Mesenchymal stem cell (in vitro differentiated cells and primary cell): ENCODE data around the gene PHOSPHO1.
"Not testable (repeated sequence)": the region's sequence is repeated elsewhere in the genome, so short reads cannot be mapped to it uniquely, and the experiment has no call there.

Experiments
- DNase-seq: peaks from one replicate; pipeline ENCODE4 v3.0.0-alpha.2; 2013
- H2AFZ ChIP-seq: one replicate; pipeline ENCODE4 v1.6.1; 2013; ENCODE audit warnings: low read depth, mild to moderate bottlenecking, control low read depth, inconsistent platforms, low read length, moderate library complexity
- H2AK5ac ChIP-seq: 2 replicates; pipeline ENCODE4 v1.6.1; 2013; ENCODE audit warnings: low read length, moderate library complexity, mild to moderate bottlenecking, inconsistent platforms; ENCODE audit not compliant: severe bottlenecking
- H2BK120ac ChIP-seq: one replicate; pipeline ENCODE4 v1.6.1; 2013; ENCODE audit warnings: low read depth, mild to moderate bottlenecking, inconsistent platforms, low read length, moderate library complexity
- H2BK12ac ChIP-seq, 2 experiments: one replicate each; pipeline ENCODE4 v1.6.1; 2013; ENCODE audit warnings: inconsistent platforms in 2 of 2, low read length in 2 of 2, mild to moderate bottlenecking in 2 of 2, moderate library complexity in 2 of 2, control low read depth in 1 of 2
- H2BK15ac ChIP-seq: one replicate; pipeline ENCODE4 v1.6.1; 2013; ENCODE audit warnings: mild to moderate bottlenecking, low read depth, inconsistent platforms; ENCODE audit not compliant: poor library complexity, severe bottlenecking
- H2BK5ac ChIP-seq: 2 replicates; pipeline ENCODE4 v1.6.1; 2013; ENCODE audit warnings: low read depth, mild to moderate bottlenecking, low read length, control low read depth, inconsistent platforms; ENCODE audit not compliant: poor library complexity, severe bottlenecking
- H3K14ac ChIP-seq, 2 experiments: one replicate each; pipeline ENCODE4 v1.6.1; 2013; ENCODE audit warnings: inconsistent platforms in 2 of 2, low read length in 2 of 2, control low read depth in 1 of 2, mild to moderate bottlenecking in 1 of 2, moderate library complexity in 1 of 2
- H3K18ac ChIP-seq, 2 experiments: one replicate each; pipeline ENCODE4 v1.6.1; 2013; ENCODE audit warnings: inconsistent platforms in 2 of 2, low read length in 2 of 2, control low read depth in 1 of 2, low read depth in 1 of 2, mild to moderate bottlenecking in 1 of 2
- H3K23ac ChIP-seq, 2 experiments: one replicate each; pipeline ENCODE4 v1.6.1; 2013; ENCODE audit warnings: inconsistent platforms in 2 of 2, low read length in 2 of 2, mild to moderate bottlenecking in 2 of 2, moderate library complexity in 2 of 2, control low read depth in 1 of 2
- H3K27ac ChIP-seq: 2 replicates; pipeline ENCODE4 v1.5.1; 2013; ENCODE audit warnings: mild to moderate bottlenecking, moderate library complexity, low read length, control low read depth, inconsistent platforms; ENCODE audit not compliant: poor library complexity, severe bottlenecking
- H3K27me3 ChIP-seq, 2 experiments: 2 replicates each; pipeline versions ENCODE4 v1.6.1 to v1.7.0; 2013; ENCODE audit warnings: low read length in 2 of 2, mild to moderate bottlenecking in 2 of 2, moderate library complexity in 2 of 2, control low read depth in 1 of 2, inconsistent platforms in 1 of 2; ENCODE audit not compliant: control insufficient read depth in 1 of 2, insufficient read depth in 1 of 2
- H3K36me3 ChIP-seq, 2 experiments: 2 replicates each; pipeline versions ENCODE4 v1.6.1 to v1.7.0; 2013; ENCODE audit warnings: low read length in 2 of 2, control low read depth in 1 of 2, inconsistent platforms in 1 of 2, low read depth in 1 of 2, mild to moderate bottlenecking in 1 of 2; ENCODE audit not compliant: insufficient read depth in 2 of 2, control insufficient read depth in 1 of 2
- H3K4ac ChIP-seq, 2 experiments: one replicate each; pipeline ENCODE4 v1.6.1; 2013; ENCODE audit warnings: inconsistent platforms in 2 of 2, low read length in 2 of 2, mild to moderate bottlenecking in 2 of 2, moderate library complexity in 2 of 2, control low read depth in 1 of 2, low read depth in 1 of 2
- H3K4me1 ChIP-seq: 2 replicates; pipeline ENCODE4 v1.6.1; 2013; ENCODE audit warnings: low read depth, low read length, control low read depth; ENCODE audit not compliant: control insufficient read depth, insufficient read depth
- H3K4me2 ChIP-seq: 2 replicates; pipeline ENCODE4 v1.6.1; 2013; ENCODE audit warnings: low read length, mild to moderate bottlenecking, inconsistent platforms; ENCODE audit not compliant: poor library complexity, severe bottlenecking
- H3K4me3 ChIP-seq, 2 experiments: 2 replicates each; pipeline versions ENCODE4 v1.5.1 to v1.7.0; 2013; ENCODE audit warnings: low read length in 2 of 2, mild to moderate bottlenecking in 2 of 2, control low read depth in 1 of 2, low read depth in 1 of 2; ENCODE audit not compliant: insufficient read depth in 1 of 2
- H3K79me1 ChIP-seq: replicated peaks from 2 replicates; pipeline ENCODE4 v1.6.1; 2013; ENCODE audit warnings: mild to moderate bottlenecking, control low read depth, low read length, inconsistent platforms; ENCODE audit not compliant: poor library complexity, severe bottlenecking
- H3K9ac ChIP-seq: 2 replicates; pipeline ENCODE4 v1.7.0; 2013; ENCODE audit warnings: mild to moderate bottlenecking, low read length, moderate library complexity
- H3K9me3 ChIP-seq: 2 replicates; pipeline ENCODE4 v1.7.0; 2013; ENCODE audit warnings: mild to moderate bottlenecking, low read length; ENCODE audit not compliant: control insufficient read depth
- H4K8ac ChIP-seq: one replicate; pipeline ENCODE4 v1.6.1; 2013; ENCODE audit warnings: inconsistent platforms, mild to moderate bottlenecking, low read length, moderate library complexity
- H4K91ac ChIP-seq: one replicate; pipeline ENCODE4 v1.6.1; 2013; ENCODE audit warnings: mild to moderate bottlenecking, low read length, inconsistent platforms
- WGBS: methylation state at CpG from one replicate; pipeline ENCODE4 v1.1.7; 2013; ENCODE audit warnings: mixed read lengths; 5-methylcytosine and 5-hydroxymethylcytosine counted together

PHOSPHO1 gene

DNA sequence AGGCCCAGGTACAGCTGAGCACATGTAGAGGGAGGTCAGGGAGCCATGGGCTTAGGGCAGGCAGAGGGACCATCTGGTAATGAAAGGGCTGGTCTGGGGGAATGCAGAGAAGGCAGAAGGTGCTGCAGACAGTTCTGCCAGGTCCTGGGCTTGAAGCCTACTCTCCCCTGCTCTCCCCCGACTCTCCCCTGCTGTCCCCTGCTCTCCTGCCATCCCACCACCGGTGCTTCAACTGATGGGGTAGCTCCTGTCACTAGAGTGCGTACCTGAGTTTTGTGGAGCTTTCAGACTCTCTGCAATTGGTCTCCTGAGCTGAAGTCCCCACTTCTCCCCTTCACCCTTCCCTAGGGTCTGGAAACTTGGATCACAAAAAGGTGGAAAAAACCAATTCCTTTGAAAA, 37.3 kb upstream of the PHOSPHO1 start:
- Histone ChIP-seq H3K18ac (no peak overlapping the region), H3K79me1 (no peaks in the 10 kb centered on the region), H3K4me2 (no peak overlapping the region), H2BK120ac (no peak overlapping the region), H3K9me3 (no peaks in the 10 kb centered on the region), H3K23ac (no peak overlapping the region), H3K27me3 (peaks cover 0 to 4% of the 10 kb centered on the region in 2 experiments), H2BK5ac (no peak overlapping the region), H2BK12ac (no peak overlapping the region), H3K4ac (no peak overlapping the region), H4K91ac (no peak overlapping the region), H2BK15ac (no peak overlapping the region), H4K8ac (no peak overlapping the region), H2AFZ (no peak overlapping the region), H3K9ac (no peak overlapping the region), H3K36me3 (no peaks in the 10 kb centered on the region), H3K4me1 (no peaks in the 10 kb centered on the region), H3K27ac (no peak overlapping the region), H2AK5ac (no peak overlapping the region), H3K4me3 (no peak overlapping the region), H3K14ac (no peak overlapping the region)
- 74% methylated on average over 3 of the region's 3 CpGs for WGBS
- DNase-seq, result no peak

- 88% methylated on average over 2 of the region's 2 CpGs for WGBS
- H2AK5ac ChIP-seq, result no peak overlapping the region
- H3K79me1 ChIP-seq, result no peaks in the 10 kb centered on the region
- no peak overlapping the region for H3K9ac ChIP-seq
- H3K36me3 ChIP-seq, result no peaks in the 10 kb centered on the region
- H4K8ac ChIP-seq, result no peak overlapping the region
- no peaks in the 10 kb centered on the region for H3K9me3 ChIP-seq
- no peaks in the 10 kb centered on the region for H3K4me1 ChIP-seq
- DNase-seq, result no peak
- no peak overlapping the region for H3K23ac ChIP-seq
- no peak overlapping the region for H4K91ac ChIP-seq
- peaks cover 0 to 4% of the 10 kb centered on the region in 2 experiments for H3K27me3 ChIP-seq
- no peak overlapping the region for H2BK120ac ChIP-seq
- no peak overlapping the region for H3K4ac ChIP-seq
- H2BK5ac ChIP-seq, result no peak overlapping the region
- no peak overlapping the region for H3K18ac ChIP-seq
- H2AFZ ChIP-seq, result no peak overlapping the region
- no peak overlapping the region for H3K4me2 ChIP-seq
- no peak overlapping the region for H2BK12ac ChIP-seq
- no peak overlapping the region for H3K14ac ChIP-seq
- no peak overlapping the region for H3K27ac ChIP-seq
- H3K4me3 ChIP-seq, result no peak overlapping the region
- no peak overlapping the region for H2BK15ac ChIP-seq
These were observed 35.6 kb upstream of the PHOSPHO1 start for GRCh38 chr17:49266233-49266632.

DNA sequence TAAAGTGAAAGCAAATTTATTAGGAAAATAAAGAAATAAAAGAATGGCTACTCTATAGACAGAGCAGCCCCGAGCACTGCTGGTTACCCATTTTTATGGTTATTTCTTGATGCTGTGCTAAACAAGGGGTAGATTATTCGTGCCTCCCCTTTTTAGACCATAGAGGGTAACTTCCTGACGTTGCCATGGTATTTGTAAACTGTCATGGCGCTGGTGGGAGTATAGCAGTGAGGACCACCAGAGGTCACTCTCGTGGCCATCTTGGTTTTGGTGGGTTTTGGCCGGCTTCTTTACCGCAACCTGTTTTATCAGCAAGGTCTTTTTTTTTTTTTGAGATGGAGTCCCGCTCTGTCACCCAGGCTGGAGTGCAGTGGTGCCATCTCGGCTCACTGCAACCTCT, 31.0 kb upstream of the PHOSPHO1 start:
- H4K8ac ChIP-seq, H3K9me3 ChIP-seq, H3K9ac ChIP-seq, H3K4me3 ChIP-seq, H2AK5ac ChIP-seq, H3K18ac ChIP-seq, H2BK12ac ChIP-seq, H3K23ac ChIP-seq, H3K14ac ChIP-seq, H3K79me1 ChIP-seq, H2BK15ac ChIP-seq, H2BK120ac ChIP-seq, H3K4ac ChIP-seq, H3K36me3 ChIP-seq, H2BK5ac ChIP-seq, DNase-seq, H4K91ac ChIP-seq, H2AFZ ChIP-seq, H3K4me2 ChIP-seq, H3K27me3 ChIP-seq, H3K27ac ChIP-seq: not testable (repeated sequence)
- WGBS, result 89% methylated on average over 9 of the region's 9 CpGs
- peaks cover 14% of the 10 kb centered on the region for H3K4me1 ChIP-seq

DNA sequence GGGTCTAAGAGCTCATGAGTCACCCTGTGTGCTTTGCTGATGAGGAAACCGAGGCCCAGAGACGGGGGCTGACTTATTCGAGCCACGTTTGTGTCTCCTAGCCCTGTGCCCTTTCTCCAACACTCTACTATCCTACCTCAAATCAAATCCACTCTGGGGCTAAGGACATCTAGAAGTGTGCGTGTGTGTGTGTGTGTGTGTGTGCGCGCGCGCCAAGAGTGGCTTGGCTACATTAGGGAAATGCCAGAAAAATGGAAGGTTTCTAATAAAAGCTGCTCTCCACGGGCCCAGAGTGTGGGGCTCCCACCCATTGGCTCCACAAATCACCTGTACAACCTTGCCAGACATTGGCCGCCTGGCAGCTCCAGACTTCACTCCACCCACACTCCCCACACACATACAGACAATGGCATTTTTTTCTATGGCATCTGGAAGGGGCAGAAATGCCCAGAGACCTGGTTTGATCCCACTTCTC, 30.3 kb upstream of the PHOSPHO1 start:
- H3K4ac ChIP-seq, result peak overlapping the region; percentile 47 to 82
- peak overlapping the region; percentile 85 for H3K4me2 ChIP-seq
- no peak overlapping the region for H3K27ac ChIP-seq
- H4K91ac ChIP-seq, result no peak overlapping the region
- 35% methylated on average over 4 of the region's 11 CpGs for WGBS
- H4K8ac ChIP-seq, result peak overlapping the region; percentile 30
- H3K9ac ChIP-seq, result peak overlapping the region; percentile 87
- peak overlapping the region; percentile 54 for H2BK15ac ChIP-seq
- H2AFZ ChIP-seq, result peak overlapping the region; percentile 91
- H3K18ac ChIP-seq, result peak overlapping the region; percentile 3 to 92
- H2AK5ac ChIP-seq, result peak overlapping the region; percentile 32
- H3K4me1 ChIP-seq, result peaks cover 14% of the 10 kb centered on the region
- peak overlapping the region; percentile 52 to 90 for H2BK12ac ChIP-seq
- DNase-seq, result peak; percentile 8
- H3K36me3 ChIP-seq, result no peaks in the 10 kb centered on the region
- no peaks in the 10 kb centered on the region for H3K9me3 ChIP-seq
- H3K27me3 ChIP-seq, result no peaks in the 10 kb centered on the region
- no peak overlapping the region for H3K23ac ChIP-seq
- no peak overlapping the region for H2BK120ac ChIP-seq
- no peak overlapping the region for H3K14ac ChIP-seq
- H3K4me3 ChIP-seq, result peak overlapping the region in 1 of 2 experiments; percentile 79
- H2BK5ac ChIP-seq, result no peak overlapping the region
- no peaks in the 10 kb centered on the region for H3K79me1 ChIP-seq
